HepG2 (cell line): ENCODE measurements around the gene SPAG7. TPM values are rescaled to one million over a fixed set of nuclear protein-coding genes. Genes with fewer than 3 reads are reported as not detected.

Source experiments
- AKNA ChIP-seq: sonication (generic); formaldehyde crosslinking; IDR thresholded peaks from 2 replicates; pipeline ENCODE4 v1.4.0; 2020; ENCODE audit warnings: missing genetic modification reagents, borderline replicate concordance
- CC2D1A ChIP-seq: sonication (generic); formaldehyde crosslinking; IDR thresholded peaks from 2 replicates; pipeline ENCODE4 v1.8.1; 2023; ENCODE audit warnings: mild to moderate bottlenecking, missing genetic modification reagents
- FLYWCH1 ChIP-seq: sonication (generic); formaldehyde crosslinking; IDR thresholded peaks from 2 replicates; pipeline ENCODE4 v1.8.1; 2023; ENCODE audit warnings: mild to moderate bottlenecking, missing genetic modification reagents
- FOXP1 ChIP-seq, 2 experiments: fragments of 450-650 bp in 1 of 2; IDR thresholded peaks; 2 replicates each; pipeline ENCODE4 v1.6.1; 2017 to 2018; ENCODE audit warnings: antibody characterized with exemption in 1 of 2
- GTF2F1 ChIP-seq: fragments of 150-350 bp; IDR thresholded peaks from 2 replicates; pipeline ENCODE4 v1.6.1; 2014; ENCODE audit warnings: low read length
- HNF1A ChIP-seq, 2 experiments: sonication (generic) in 1 of 2; formaldehyde crosslinking in 1 of 2; IDR thresholded peaks; 2 replicates each; pipeline versions ENCODE4 v1.4.0 to v1.6.1; 2016 to 2020; ENCODE audit warnings: borderline replicate concordance in 1 of 2, low read depth in 1 of 2, mild to moderate bottlenecking in 1 of 2, missing genetic modification reagents in 1 of 2
- IKZF4 ChIP-seq: sonication (generic); formaldehyde crosslinking; IDR thresholded peaks from 2 replicates; pipeline ENCODE4 v1.5.1; 2020; ENCODE audit warnings: borderline replicate concordance, mild to moderate bottlenecking, low read depth, missing genetic modification reagents; ENCODE audit errors: not compliant biosample characterization
- NAIF1 ChIP-seq: sonication (generic); formaldehyde crosslinking; IDR thresholded peaks from 2 replicates; pipeline ENCODE4 v1.5.0; 2020; ENCODE audit warnings: mild to moderate bottlenecking, missing genetic modification reagents, borderline replicate concordance
- NRL ChIP-seq: sonication (generic); formaldehyde crosslinking; IDR thresholded peaks from 2 replicates; pipeline ENCODE4 v1.5.0; 2020; ENCODE audit warnings: missing genetic modification reagents, mild to moderate bottlenecking, moderate library complexity, borderline replicate concordance
- TOPORS ChIP-seq: sonication (generic); formaldehyde crosslinking; IDR thresholded peaks from 2 replicates; pipeline ENCODE4 v1.8.0; 2023; ENCODE audit warnings: mild to moderate bottlenecking, missing genetic modification reagents
- ZNF12 ChIP-seq: sonication (generic); formaldehyde crosslinking; IDR thresholded peaks from 2 replicates; pipeline ENCODE4 v1.5.0; 2020; ENCODE audit warnings: missing genetic modification reagents
- ZNF205 ChIP-seq: IDR thresholded peaks from 2 replicates; pipeline ENCODE4 v1.6.1; 2018; ENCODE audit warnings: missing biosample characterization, missing genetic modification reagents
- ZNF607 ChIP-seq: sonication (generic); formaldehyde crosslinking; IDR thresholded peaks from 2 replicates; pipeline ENCODE4 v1.5.1; 2020; ENCODE audit warnings: missing genetic modification reagents, mild to moderate bottlenecking, borderline replicate concordance
- ZNF790 ChIP-seq: sonication (generic); formaldehyde crosslinking; IDR thresholded peaks from 2 replicates; pipeline ENCODE4 v1.8.0; 2022; ENCODE audit warnings: missing genetic modification reagents, mild to moderate bottlenecking, borderline replicate concordance
- ZUFSP ChIP-seq: sonication (generic); formaldehyde crosslinking; IDR thresholded peaks from 2 replicates; pipeline ENCODE4 v1.9.0; 2021; ENCODE audit warnings: missing genetic modification reagents, mild to moderate bottlenecking, borderline replicate concordance
- polyA plus RNA-seq, 8 experiments: library from polyadenylated mRNA; depleted of rRNA in 3 of 8; stranded (reverse) in 7 of 8; unstranded in 1 of 8; fragments of >200 nt; fragmentation: Illumina TruSeq in 4 of 8; extraction: Trizol in 4 of 8; gene quantifications; 2 replicates each; pipeline versions ENCODE4 v1.2.1 to v1.2.3, GENCODE V29; 2011 to 2016; ENCODE audit warnings: low read depth in 4 of 8, missing spikeins in 1 of 8, mixed read lengths in 1 of 8; ENCODE audit not compliant: insufficient read depth in 1 of 8
- total RNA-seq, 5 experiments: library from RNA; depleted of rRNA; stranded (reverse); fragments of >200 nt; fragmentation: Illumina TruSeq; extraction: Trizol; gene quantifications; 2 replicates each; pipeline ENCODE4 v1.2.3, GENCODE V29; 2016; ENCODE audit warnings: low read depth in 1 of 5

Gene SPAG7
- total and polyA plus RNA-seq, 2 of the 13 experiments (the other 11 are each of a cell fraction or from before 2014, with no cell fraction given) = 51.0 to 59.0 TPM

- TF ChIP-seq AKNA (CRISPR knock-in tag) (no peak), NRL (CRISPR knock-in tag) (peak; percentile 33; the same call in 1 of the 2 replicates), ZNF790 (CRISPR knock-in tag) (peak; percentile 82), HNF1A (IDR thresholded peaks at IDR 0.05; ENCODE audit: low read depth) (no peak), HNF1A (CRISPR knock-in tag; IDR thresholded peaks at IDR 0.05; ENCODE audit: borderline replicate concordance) (peak; percentile 49; the same call in 1 of the 2 replicates), FLYWCH1 (CRISPR knock-in tag) (0 out of 2 replicates have a peak, but pooled peaks have one; percentile 78), ZNF12 (CRISPR knock-in tag) (no peak), FOXP1 (IDR thresholded peaks at IDR 0.05) (no peak), FOXP1 (CRISPR knock-in tag; IDR thresholded peaks at IDR 0.05) (no peak), ZUFSP (CRISPR knock-in tag) (no peak), IKZF4 (peak; percentile 17), CC2D1A (no peak), ZNF205 (peak; percentile 48; the same call in 1 of the 2 replicates), ZNF607 (CRISPR knock-in tag) (peak; percentile 81), GTF2F1 (no peak), TOPORS (CRISPR knock-in tag) (no peak), NAIF1 (CRISPR knock-in tag) (no peak)
Observed at GRCh38 chr17:4986951-4987766, 19.5 kb upstream of the SPAG7 start, which contains the start of gene CAMTA2 (continued).
